Muscle of back (tissue), 11 donors: ENCODE measurements around the gene HRH1. TPM values are rescaled to one million over a fixed set of nuclear protein-coding genes. Genes with fewer than 3 reads are reported as not detected.
"Not testable (repeated sequence)": the region's sequence is repeated elsewhere in the genome, so short reads cannot be mapped to it uniquely, and the experiment has no call there.

Experiments
- DNase-seq, 3 donors: peaks; one replicate each; pipeline versions ENCODE4 v3.0.0 to v3.0.0-alpha.2; 2013
- polyA plus RNA-seq, 10 donors: library from polyadenylated mRNA; unstranded; fragments of 120-200 nt; gene quantifications; one replicate each; pipeline ENCODE4 v1.2.1, GENCODE V29; 2013; ENCODE audit not compliant: insufficient read length in 10 of 10

HRH1 gene
- polyA plus RNA-seq, 10 donors: 3.1 to 5.2 (median 4.3) TPM

- DNase-seq: no peak
These were observed 47.1 kb downstream of the HRH1 start for GRCh38 chr3:11201251-11202019.

DNA sequence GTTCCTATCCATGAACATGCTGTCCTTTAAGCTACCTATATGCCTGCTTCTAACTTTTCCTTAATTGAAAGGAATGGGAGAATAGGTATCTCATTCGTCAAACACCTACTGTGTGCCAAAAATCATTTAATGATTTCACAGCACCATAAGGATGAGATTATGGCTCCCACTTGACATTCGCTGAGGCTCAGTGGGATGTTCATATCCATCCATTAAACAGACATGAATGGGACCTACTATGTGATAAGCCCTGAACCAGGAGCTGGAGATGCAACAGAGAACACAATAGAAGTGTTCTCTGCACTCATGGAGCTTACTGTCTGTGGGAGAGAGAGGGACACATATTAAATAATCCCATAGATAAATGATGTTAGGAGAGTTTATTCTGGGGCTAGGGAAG is 49.7 kb downstream of the HRH1 start:
- no peak for DNase-seq

GRCh38 chr3:11204697-11205348 is 50.5 kb downstream of the HRH1 start:
- no peak for DNase-seq

GRCh38 chr3:11205881-11206280 is 51.6 kb downstream of the HRH1 start:
- DNase-seq: not testable (repeated sequence)

DNA sequence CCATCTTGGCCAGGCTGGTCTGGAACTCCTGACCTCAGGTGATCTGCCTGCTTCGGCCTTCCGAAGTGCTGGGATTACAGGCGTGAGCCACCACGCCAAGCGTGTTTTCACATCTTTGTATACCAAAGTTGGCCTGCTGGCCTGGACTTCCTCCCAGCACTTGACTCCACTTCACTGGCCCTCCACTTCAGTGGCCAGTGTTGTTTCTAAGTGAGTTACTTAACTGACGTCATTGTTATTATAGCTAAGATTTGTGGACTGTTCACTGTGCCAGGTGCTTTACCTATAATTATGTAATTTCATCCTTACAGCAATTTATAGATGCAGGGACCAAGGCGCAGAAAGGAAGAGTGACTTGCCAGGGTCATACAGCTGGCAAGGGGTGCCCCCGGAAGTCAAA is 52.0 kb downstream of the HRH1 start:
- DNase-seq: no peak

DNA sequence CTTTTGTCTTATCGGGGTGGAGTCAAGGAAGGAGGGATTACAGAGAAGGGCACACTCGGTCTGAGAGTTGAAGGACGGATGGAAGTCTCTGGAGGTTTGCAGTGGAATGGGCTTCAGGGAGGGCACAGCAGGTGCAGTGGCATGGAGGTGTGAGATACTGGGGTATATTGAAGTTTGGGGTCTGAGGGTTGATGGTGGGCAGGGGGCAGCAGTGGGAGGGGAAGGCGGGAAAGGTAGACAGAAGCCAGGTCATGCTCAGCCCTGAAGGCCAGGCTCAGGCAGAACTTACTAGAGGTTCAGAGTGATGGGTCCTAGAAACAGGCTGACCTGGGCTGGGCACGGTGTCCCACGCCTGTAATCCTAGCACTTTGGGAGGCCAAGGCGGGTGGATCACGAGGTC is 52.7 kb downstream of the HRH1 start:
- no peak for DNase-seq

- DNase-seq: no peak
These were observed 57.4 kb downstream of the HRH1 start for GRCh38 chr3:11211531-11212298.

DNA sequence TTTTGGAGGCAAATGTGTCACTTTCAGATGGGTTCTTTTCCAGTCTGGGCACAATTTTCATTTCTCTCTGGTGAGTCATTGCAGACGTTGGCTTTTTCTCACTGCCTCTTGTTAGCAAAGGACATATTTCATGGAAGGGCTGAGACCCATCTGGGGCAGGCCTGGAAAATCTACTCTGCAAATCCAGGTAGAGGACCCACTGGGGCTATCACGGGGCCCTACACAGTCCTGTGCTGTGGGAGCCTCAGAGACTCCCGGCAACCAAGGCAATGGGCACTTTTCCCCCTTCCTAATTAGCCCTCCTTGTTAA is 58.0 kb downstream of the HRH1 start:
- no peak for DNase-seq

DNA sequence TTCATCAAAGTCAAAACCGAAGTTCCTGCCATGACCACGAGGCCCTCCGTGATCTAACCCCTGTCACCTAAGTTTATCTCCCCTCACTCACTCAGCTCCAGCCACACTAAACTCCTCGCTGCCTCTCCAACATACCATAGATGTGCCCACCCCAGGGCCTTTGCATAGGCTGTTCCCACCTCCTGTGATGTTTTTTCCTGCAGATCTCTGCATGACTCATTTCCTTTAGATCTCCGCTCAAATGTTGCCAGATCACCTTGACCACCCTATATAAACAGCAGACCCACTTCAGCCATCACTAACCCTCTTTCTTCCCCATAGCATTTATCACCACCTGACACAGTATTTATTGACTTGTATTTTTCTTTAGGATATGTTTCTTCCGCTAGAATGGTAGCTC is 58.5 kb downstream of the HRH1 start:
- DNase-seq: no peak

- DNase-seq: no peak
These were observed 59.6 kb downstream of the HRH1 start for GRCh38 chr3:11213810-11214450.

GRCh38 chr3:11214451-11214978 is 60.2 kb downstream of the HRH1 start:
- no peak for DNase-seq

DNA sequence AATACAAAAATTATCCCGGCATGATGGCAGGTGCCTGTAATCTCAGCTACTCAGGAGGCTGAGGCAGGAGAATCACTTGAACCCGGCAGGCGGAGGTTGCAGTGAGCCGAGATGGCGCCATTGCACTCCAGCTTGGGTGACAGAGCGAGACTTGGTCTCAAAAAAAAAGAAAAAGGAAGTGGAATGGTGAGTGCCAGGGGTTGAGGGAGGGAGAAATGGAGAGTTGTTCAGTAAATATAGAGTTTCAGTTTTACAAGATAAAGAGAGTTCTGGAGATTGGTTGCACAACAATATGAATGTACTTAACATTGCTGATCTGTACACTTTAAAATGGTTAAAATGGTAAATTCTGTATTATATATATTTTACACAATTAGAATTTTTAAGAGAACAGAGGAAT is 63.1 kb downstream of the HRH1 start:
- DNase-seq: not testable (repeated sequence)

DNA sequence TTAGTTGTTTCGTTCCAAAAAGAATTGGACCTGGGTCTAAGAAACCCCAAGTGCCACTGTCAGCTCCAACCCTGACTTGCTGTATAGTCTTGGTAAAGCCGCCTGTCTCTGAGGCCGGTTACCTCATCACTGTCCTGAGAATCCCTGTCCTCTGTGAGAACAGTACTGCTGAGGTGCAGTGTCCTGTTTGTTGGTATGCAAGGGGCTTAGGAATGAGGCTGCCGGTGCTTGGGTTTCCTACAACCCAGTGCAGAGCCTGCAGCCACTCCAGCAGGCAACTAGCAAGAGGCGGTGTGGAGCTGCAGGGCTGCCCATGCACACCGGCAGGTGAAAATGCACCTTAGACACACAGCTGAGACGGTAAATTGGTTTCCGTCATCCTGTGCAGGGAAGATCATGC is 65.9 kb downstream of the HRH1 start:
- DNase-seq: no peak

DNA sequence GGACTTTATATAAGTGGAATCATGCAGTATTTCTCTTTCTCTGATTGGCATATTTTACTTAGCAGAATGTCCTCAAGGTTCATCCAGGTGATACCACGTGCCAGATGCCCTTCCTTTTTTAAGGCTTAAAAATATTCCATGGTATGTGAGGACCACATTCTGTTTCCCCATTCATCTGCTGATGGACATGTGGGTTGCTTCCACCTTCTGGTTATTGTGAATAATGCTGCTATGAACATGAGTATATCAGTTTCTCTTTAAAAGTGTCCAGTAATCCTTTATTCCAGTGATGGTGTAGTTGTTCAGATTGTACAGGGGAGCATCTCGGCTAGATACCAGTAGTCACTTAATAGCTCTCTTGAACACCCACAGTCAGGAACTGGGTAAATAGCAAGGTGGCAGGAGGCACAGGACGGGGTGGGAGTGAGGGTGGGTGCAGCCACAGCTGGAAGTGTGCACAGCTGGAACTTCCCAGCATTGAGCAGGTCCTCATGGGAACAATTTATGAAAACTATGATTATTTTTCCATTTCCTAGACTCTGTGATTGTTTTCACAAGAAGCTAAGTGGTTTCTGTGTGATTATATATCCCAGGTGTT is 67.6 kb downstream of the HRH1 start:
- DNase-seq: peak in 1 of 3 donors; percentile 67

DNA sequence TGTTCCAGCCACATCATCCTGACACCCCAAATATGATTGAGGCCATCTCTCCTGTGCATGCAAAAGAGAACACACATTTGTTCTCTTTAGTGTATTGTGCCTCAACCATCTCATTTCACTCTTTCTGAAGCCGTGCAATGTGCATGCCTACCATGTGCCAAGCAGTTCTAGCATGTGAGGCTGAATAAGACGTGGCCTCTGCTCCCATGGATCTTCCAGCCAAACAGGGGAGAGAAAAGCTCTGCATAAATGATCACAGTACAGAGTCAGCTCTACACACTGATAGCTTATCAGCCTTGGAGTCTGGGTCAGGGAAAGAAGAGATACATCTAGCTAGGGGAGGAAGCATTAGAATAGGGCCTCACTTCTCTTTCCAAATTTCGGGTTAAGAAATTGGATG is 69.7 kb downstream of the HRH1 start:
- no peak for DNase-seq

GRCh38 chr3:11224870-11225229 is 70.6 kb downstream of the HRH1 start:
- DNase-seq: no peak

DNA sequence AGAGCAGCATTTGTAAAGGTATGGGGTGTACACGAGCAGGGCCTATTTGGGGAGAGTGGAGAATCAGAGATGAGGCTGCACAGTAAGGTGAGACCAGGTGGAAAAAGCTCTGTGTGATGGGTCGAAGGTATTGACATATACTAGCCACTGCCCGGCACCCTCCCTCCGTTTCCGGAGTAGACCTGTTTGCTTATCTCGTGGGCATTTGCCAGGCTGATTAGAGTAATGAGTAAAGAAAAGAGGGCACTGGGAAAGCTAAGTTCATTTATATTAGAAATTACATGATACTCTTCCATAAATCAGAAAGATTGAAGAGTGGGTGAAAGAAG is 71.7 kb downstream of the HRH1 start:
- no peak for DNase-seq

GRCh38 chr3:11228041-11228440 is 73.7 kb downstream of the HRH1 start:
- DNase-seq: no peak

GRCh38 chr3:11230125-11230524 is 75.8 kb downstream of the HRH1 start:
- no peak for DNase-seq

- no peak for DNase-seq
These were observed 76.5 kb downstream of the HRH1 start for GRCh38 chr3:11230832-11231231.

DNA sequence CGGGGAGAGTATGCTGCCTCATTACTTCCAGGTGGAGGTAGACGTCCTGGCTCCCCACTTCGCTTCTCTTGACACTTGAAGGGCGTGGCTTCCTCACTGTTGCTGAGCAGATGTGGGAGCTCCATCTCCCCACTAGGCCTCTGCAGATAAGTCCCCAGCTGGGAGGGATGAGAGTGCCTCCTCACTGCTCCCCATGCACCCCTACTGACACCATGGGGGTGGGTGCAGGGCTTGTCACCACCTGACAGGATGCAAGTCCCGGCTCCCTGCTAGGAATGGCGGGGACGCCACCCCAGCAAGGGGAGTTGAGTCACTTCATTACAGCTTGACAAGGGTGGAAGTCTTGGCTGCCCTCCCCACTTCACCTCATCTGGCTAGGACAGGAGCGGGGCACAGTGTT is 81.1 kb downstream of the HRH1 start:
- no peak for DNase-seq
